ENCODE data around the gene SLC5A10.

DNA sequence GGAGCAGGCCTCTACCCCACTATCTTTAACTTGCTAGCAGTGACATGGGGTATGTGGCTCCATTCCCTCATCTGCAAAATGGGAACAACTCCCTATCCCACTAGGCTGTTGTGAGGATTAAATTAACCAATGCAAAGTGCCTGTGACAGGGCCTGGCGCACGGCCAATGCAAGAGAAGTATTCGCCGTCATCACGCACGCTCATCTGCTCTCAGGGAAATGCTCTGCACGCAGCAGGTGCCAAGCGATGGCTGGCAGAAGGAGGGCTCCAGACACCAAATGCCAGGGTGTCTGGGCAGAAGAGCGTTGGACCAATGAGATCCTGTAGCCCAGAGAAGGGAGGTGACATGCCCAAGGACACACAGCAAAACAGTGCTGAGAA, 35.3 kb downstream of the SLC5A10 start:
- TF ChIP-seq EZH2 (IDR thresholded peaks at IDR 0.05; ENCODE audit: borderline replicate concordance, low read depth, low read length, poor library complexity, severe bottlenecking) = no peak
- TF ChIP-seq, protein P1, sequence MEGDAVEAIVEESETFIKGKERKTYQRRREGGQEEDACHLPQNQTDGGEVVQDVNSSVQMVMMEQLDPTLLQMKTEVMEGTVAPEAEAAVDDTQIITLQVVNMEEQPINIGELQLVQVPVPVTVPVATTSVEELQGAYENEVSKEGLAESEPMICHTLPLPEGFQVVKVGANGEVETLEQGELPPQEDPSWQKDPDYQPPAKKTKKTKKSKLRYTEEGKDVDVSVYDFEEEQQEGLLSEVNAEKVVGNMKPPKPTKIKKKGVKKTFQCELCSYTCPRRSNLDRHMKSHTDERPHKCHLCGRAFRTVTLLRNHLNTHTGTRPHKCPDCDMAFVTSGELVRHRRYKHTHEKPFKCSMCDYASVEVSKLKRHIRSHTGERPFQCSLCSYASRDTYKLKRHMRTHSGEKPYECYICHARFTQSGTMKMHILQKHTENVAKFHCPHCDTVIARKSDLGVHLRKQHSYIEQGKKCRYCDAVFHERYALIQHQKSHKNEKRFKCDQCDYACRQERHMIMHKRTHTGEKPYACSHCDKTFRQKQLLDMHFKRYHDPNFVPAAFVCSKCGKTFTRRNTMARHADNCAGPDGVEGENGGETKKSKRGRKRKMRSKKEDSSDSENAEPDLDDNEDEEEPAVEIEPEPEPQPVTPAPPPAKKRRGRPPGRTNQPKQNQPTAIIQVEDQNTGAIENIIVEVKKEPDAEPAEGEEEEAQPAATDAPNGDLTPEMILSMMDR (conservative IDR thresholded peaks at IDR 0.05; ENCODE audit: low read depth, low read length) = no peak

Measured in A673 (cell line).